ENCODE results near the gene MAT2A.

The MAT2A gene

DNA sequence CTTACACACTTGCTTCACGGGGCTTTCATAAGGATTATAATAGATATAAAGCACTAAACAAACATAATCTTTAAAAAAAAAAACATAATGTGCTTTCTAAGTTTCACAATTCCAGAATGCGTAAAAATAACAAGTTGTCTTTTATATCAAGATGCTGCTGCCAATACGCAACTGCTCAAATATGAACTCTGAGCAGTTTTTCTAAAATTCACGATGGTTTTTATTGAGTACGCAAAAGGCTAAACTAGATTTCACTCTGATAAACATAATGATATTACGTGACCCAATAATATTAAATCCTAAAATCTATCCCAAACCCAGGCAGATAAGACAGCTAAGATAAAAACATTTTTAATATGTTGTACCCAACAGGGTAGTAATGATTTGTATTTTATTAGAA is 24.6 kb upstream of the MAT2A start:
- TF ChIP-seq ZFX (IDR thresholded peaks at IDR 0.05): no peak
- TF ChIP-seq, protein P1, sequence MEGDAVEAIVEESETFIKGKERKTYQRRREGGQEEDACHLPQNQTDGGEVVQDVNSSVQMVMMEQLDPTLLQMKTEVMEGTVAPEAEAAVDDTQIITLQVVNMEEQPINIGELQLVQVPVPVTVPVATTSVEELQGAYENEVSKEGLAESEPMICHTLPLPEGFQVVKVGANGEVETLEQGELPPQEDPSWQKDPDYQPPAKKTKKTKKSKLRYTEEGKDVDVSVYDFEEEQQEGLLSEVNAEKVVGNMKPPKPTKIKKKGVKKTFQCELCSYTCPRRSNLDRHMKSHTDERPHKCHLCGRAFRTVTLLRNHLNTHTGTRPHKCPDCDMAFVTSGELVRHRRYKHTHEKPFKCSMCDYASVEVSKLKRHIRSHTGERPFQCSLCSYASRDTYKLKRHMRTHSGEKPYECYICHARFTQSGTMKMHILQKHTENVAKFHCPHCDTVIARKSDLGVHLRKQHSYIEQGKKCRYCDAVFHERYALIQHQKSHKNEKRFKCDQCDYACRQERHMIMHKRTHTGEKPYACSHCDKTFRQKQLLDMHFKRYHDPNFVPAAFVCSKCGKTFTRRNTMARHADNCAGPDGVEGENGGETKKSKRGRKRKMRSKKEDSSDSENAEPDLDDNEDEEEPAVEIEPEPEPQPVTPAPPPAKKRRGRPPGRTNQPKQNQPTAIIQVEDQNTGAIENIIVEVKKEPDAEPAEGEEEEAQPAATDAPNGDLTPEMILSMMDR (conservative IDR thresholded peaks at IDR 0.05): no peak
- H3K27ac ChIP-seq: peak overlapping the region; percentile 52

DNA sequence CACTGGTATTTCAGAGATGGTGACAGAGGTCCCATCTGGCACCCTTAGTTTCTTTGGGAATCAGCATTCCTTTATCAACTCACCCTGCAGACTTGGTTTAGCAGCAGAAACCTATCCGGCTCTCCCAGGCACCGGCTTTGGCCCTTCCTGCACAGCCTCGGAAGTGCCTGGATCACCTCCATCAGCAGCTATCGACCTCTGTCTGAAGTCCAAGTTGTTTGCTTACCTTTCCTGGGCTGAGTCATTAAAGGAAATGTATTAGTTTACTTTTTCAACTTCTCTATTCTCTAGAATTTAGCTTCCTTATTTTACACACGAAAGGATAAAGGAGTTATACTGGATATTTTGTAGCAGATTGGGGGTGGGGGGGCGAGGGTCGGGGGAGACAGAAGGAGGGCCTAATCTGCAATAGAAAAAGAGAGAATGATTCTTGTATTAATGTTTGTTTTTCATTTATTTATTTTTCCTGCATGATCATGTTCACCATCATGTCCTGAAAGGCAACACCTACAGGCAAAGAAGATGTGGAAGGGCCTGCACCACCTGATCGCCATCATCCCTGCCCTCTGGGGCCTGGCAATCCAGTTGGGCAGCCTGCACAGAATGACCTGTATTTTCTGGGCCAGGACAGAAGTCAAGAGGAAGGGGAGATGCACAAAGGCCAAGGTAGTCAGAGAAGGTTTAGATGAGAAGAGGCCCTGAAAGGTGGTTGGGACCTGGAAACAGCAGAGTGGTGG is 22.1 kb upstream of the MAT2A start:
- TF ChIP-seq, protein P1 (conservative IDR thresholded peaks at IDR 0.05): no peak
- TF ChIP-seq ZFX (IDR thresholded peaks at IDR 0.05): no peak

DNA sequence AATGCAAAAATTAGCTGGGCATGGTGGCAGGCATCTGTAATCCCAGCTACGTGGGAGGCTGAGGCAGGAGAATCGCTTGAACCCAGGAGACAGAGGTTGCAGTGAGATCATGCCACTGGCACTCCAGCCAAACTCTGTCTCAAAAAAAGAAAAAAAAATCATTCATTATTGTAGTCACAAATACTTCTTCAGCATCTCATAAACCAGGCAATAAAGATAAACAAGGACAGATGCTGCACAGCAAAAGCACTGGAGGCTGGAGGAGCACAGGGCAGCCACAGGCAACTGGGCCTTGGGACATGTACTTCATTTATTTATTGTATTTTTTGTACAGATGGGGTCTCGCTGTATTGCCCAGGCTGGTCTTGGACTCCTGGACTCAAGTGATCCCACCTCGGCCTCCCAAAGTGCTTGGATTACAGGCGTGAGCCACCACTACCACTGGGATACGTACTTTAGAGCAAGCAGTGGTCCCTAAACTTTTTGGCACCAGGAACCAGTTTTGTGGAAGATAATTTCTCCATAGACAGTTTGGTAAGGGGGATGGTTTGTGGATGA is 16.8 kb upstream of the MAT2A start:
- TF ChIP-seq, protein P1 (conservative IDR thresholded peaks at IDR 0.05): no peak
- TF ChIP-seq ZFX (IDR thresholded peaks at IDR 0.05): no peak

More for the DNA sequence above, 22.1 kb upstream of the MAT2A start:
- peak overlapping the region; percentile 91 for H3K27ac ChIP-seq

DNA sequence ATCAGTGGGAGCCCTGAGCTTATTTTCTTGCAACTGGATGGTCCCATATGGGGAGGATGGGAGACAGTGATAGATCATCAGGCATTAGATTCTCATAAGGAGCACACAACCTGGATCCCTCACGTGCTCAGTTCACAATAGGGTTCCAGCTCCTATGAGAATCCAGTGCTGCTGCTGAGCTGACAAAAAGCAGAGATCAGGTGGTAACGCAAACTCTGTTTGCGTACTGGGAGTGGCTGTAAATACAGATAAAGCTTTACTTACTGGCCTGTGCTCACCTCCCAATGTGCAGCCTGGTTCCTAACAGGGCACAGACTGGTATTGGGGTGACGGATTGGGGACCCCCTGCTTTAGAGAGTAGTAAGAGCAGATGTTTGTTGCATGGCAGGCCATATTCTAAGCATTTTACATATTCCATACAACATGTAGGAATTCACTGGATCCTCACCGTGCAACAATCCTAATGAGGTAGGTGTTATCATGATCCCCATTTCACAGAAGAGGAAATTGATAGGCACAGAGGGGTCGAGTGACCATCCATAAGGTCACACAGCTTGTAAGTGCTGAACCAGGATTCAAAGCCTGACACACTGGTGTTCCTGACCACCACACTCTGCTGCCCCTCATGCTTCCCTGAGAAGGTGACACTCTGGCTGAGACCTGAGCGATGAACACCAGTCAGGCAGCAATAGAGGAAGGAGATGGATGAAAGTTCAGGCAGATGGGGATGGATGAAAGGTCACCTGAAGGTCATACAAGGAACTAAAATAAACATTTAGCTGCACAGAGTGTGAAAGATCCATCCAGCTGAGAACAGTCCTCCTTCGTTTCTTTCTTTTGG is 15.7 kb upstream of the MAT2A start:
- H3K27ac ChIP-seq: peak overlapping the region; percentile 74
- TF ChIP-seq, protein P1 (conservative IDR thresholded peaks at IDR 0.05): no peak
- no peak for TF ChIP-seq ZFX (IDR thresholded peaks at IDR 0.05)

More for the DNA sequence above, 16.8 kb upstream of the MAT2A start:
- H3K27ac ChIP-seq: peak overlapping the region; percentile 74; the same call in 1 of the 2 replicates

DNA sequence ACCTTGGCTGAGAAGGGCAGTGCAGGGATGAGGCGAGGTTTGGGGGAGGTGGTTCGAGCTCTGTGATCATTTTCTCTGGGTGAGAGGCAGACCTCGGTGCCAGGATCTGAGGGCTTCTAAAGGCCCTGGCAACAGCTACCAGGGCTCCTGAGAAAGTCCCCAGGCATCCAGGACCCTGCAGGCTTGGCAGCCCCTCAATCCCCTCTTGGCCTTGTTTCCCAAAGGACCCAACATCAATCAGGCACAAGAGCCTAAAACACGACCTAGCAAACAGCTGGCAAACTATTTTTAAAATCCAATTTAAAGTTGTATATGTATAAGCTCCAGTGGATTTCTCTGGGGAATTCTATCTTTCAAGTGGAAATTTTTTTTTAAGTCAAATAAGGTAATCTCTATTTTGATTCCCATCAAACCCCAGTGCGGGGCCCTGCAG is 15.0 kb upstream of the MAT2A start:
- TF ChIP-seq ZFX (IDR thresholded peaks at IDR 0.05): no peak
- TF ChIP-seq, protein P1 (conservative IDR thresholded peaks at IDR 0.05): no peak
- H3K27ac ChIP-seq: peak overlapping the region; percentile 74

DNA sequence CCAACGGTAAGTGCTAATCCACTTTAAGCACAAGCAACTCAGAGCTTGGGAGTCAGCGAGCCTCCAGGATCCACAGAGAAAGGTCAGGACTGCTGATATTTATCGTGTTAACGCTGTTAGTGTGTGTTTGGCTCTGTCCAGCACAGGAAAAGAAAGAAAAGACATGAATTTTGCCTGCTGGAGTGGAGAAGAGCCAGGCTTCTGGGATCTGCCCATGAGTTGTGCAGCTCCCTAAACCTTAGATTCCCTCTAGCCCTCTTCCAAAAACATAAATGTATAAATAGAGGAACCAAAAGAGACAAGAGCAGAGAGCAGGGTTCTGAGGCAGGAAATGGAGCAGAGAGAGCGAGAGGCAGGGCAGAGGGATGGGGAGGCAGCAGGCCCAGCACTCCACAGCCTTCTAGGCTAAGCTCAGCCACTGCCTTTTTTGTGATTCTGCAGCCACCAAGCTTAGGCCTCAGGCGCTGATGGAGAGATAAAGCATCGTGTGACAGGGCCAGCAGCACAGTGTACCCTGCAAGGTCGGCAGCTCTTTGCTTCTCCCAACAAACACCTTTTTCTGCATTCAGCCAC is 14.5 kb upstream of the MAT2A start:
- TF ChIP-seq ZFX (IDR thresholded peaks at IDR 0.05): peak; percentile 71
- TF ChIP-seq, protein P1 (conservative IDR thresholded peaks at IDR 0.05): no peak
- H3K27ac ChIP-seq: peak overlapping the region; percentile 74

Measured in C4-2B (cell line).